GM06990 (cell line): Measurements from ENCODE around the gene DNAJC6.

Experiments used
- DNase-seq: peaks from one replicate; pipeline ENCODE4 v3.0.0-alpha.2; 2011; ENCODE audit not compliant: insufficient read length; ENCODE audit errors: extremely low read depth
- H3K27me3 ChIP-seq: replicated peaks from 2 replicates; pipeline ENCODE4 v1.6.0; 2011; ENCODE audit warnings: low read length; ENCODE audit not compliant: control insufficient read depth, insufficient read depth
- H3K36me3 ChIP-seq: 2 replicates; pipeline ENCODE4 v1.5.1; 2011; ENCODE audit warnings: low read length; ENCODE audit not compliant: control insufficient read depth, insufficient read depth
- H3K4me3 ChIP-seq: replicated peaks from 2 replicates; pipeline ENCODE4 v1.5.1; 2011; ENCODE audit warnings: low read depth, mild to moderate bottlenecking, control low read depth, low read length
- TF ChIP-seq, protein P1 (sequence below): IDR thresholded peaks from 2 replicates; pipeline ENCODE4 v1.5.1; 2011; ENCODE audit warnings: low read length, control low read depth, mild to moderate bottlenecking, inconsistent platforms; ENCODE audit not compliant: insufficient read depth, poor library complexity, severe bottlenecking

The DNAJC6 gene

DNA sequence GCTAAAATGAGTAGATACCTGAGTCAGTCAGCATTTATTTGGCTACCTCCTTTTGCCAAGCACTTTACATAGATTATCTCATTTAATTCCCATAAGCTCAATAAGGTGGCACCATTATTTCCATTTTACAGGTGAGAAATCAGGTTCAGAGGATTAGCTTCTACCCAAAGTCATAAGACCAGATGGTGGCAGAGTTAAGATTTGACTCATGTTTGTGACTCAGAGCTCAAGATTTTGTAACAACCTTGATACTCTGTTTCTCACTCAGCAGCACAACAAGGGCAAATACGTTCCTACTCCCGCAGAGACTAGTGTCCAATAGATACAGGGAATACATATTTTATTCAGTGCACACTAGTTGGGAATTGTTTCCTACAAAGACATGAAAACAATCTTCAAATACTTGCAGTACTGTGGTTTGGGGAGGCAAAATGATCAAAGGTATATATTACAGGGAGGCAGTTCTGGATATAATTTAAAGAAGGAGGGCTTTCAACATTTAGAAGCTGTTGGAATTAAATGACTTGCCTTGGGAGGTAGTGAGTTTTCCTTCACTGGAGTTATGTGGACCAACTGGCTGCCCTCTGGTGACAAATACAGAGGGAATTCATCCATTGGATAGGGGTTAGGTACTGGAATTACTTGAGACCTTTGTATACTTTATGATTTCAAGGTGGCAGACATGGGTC, 114.7 kb downstream of the DNAJC6 start:
- Histone ChIP-seq H3K4me3 (no peak overlapping the region), H3K27me3 (no peaks in the 10 kb centered on the region), H3K36me3 (peaks cover 5% of the 10 kb centered on the region; the same call in 1 of the 2 replicates)
- DNase-seq: peak; percentile 8
- TF ChIP-seq, protein P1, sequence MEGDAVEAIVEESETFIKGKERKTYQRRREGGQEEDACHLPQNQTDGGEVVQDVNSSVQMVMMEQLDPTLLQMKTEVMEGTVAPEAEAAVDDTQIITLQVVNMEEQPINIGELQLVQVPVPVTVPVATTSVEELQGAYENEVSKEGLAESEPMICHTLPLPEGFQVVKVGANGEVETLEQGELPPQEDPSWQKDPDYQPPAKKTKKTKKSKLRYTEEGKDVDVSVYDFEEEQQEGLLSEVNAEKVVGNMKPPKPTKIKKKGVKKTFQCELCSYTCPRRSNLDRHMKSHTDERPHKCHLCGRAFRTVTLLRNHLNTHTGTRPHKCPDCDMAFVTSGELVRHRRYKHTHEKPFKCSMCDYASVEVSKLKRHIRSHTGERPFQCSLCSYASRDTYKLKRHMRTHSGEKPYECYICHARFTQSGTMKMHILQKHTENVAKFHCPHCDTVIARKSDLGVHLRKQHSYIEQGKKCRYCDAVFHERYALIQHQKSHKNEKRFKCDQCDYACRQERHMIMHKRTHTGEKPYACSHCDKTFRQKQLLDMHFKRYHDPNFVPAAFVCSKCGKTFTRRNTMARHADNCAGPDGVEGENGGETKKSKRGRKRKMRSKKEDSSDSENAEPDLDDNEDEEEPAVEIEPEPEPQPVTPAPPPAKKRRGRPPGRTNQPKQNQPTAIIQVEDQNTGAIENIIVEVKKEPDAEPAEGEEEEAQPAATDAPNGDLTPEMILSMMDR: no peak

DNA sequence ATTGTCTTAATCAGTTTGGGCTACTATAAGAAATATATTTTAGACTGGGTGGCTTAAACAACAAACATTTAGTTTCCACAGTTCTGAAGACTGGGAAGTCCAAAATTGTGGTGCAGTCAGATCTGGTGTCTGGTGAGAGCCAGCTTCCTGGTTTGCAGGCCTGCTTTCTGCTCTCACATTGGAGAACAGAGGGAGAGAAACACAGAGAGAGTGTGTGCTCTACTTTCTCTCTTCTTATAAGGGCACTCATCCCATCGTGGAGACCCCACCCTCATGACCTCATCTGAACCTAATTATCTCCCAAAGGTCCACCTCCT, 115.2 kb downstream of the DNAJC6 start:
- DNase-seq: no peak
- H3K4me3 ChIP-seq: no peak overlapping the region
- TF ChIP-seq, protein P1: no peak
- no peaks in the 10 kb centered on the region for H3K27me3 ChIP-seq
- peaks cover 5% of the 10 kb centered on the region; the same call in 1 of the 2 replicates for H3K36me3 ChIP-seq

DNA sequence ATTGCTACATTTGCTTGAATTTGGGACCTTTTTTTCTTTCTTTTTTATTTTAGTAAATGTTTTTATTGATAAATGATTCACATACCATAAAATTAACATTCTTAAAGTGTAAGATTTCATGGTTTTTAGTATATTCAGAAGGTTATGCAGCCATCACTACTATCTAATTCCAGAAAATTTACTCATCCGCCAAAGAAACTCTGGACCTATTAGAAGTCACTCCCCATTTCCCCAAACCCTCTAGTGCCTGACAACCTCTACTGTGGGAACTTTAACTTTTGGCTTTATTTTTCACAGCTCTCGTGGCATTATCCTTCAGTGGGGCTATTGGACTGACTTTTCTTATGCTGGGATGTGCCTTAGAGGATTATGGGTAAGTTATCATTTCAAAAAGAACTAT, 115.7 kb downstream of the DNAJC6 start:
- H3K27me3 ChIP-seq: no peaks in the 10 kb centered on the region
- TF ChIP-seq, protein P1: no peak
- H3K4me3 ChIP-seq: no peak overlapping the region
- peaks cover 5% of the 10 kb centered on the region; the same call in 1 of the 2 replicates for H3K36me3 ChIP-seq
- no peak for DNase-seq

DNA sequence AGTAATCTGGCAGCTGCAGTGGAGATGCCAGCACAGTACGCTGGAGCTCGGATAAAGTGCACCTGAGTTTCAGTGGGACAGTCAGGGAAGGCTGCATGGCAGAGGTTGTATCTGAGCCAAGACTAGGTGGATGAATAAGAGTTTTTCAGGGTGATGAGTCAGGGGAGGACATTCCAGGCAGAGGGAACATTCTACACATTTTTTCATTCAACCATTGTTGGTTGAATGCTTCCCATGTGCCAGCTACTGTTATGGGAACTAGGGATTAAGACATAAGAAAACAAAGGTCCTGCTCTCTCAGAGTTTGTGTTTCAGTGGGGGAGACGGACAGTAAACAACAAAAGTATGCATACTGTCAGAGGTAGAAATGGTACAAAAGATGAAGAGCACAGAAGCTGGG, 116.4 kb downstream of the DNAJC6 start:
- peaks cover 6% of the 10 kb centered on the region for H3K36me3 ChIP-seq
- no peak overlapping the region for H3K4me3 ChIP-seq
- DNase-seq: no peak
- TF ChIP-seq, protein P1: no peak
- no peaks in the 10 kb centered on the region for H3K27me3 ChIP-seq

DNA sequence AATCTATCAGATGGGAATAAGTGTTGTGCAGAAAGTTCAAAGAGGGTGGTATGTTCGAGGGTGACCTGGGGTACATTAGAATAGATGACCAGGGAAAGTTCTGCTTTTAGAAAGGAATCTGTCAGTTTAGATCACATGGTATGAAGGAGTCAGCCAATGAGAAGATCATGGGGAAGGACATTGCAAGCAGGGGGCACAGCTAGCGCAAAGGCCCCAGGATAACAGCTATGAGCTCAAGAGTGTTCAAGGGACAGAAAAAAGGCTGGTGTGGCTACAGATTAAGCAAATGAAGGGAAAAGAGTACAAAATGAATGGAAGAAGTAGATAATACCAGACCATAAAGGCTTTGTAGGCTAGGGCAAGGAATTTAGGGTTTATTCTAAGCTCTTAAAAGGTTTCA, 119.7 kb downstream of the DNAJC6 start:
- H3K36me3 ChIP-seq: peaks cover 8% of the 10 kb centered on the region
- TF ChIP-seq, protein P1: no peak
- no peak for DNase-seq
- no peak overlapping the region for H3K4me3 ChIP-seq
- no peaks in the 10 kb centered on the region for H3K27me3 ChIP-seq

DNA sequence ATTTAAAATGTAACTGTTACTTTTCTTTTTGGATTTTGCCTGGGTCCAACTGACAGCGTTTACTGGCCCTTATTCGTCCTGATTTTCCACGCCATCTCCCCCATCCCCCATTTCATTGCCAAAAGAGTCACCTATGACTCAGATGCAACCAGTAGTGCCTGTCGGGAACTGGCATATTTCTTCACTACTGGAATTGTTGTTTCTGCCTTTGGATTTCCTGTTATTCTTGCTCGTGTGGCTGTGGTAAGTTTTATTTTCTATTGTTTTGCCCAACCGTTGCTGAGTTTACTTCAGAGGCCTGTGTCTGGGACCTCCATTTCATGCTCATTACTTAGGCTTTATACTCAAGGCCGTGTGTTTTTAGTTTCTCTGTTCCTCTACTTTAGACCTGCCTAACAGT, 120.5 kb downstream of the DNAJC6 start:
- H3K4me3 ChIP-seq: no peak overlapping the region
- TF ChIP-seq, protein P1: no peak
- H3K27me3 ChIP-seq: no peaks in the 10 kb centered on the region
- no peak for DNase-seq
- H3K36me3 ChIP-seq: peaks cover 8% of the 10 kb centered on the region
